Spinal cord (tissue), 10 donors: ENCODE data around the gene EFCC1. TPM values are rescaled to one million over a fixed set of nuclear protein-coding genes. Genes with fewer than 3 reads are reported as not detected.
A peak's percentile ranks its signal among the peaks of the same experiment; 100 is the strongest.

ENCODE experiments used
- DNase-seq, 6 donors: peaks; one replicate each; pipeline versions ENCODE4 v3.0.0 to v3.0.0-alpha.2; 2013 to 2015; ENCODE audit warnings: low spot score in 6 of 6, low read depth in 4 of 6
- H3K27ac ChIP-seq: one replicate; pipeline ENCODE4 v1.5.1; 2013; ENCODE audit warnings: low read depth, low read length, control low read depth
- H3K27me3 ChIP-seq: one replicate; pipeline ENCODE4 v1.6.1; 2013; ENCODE audit warnings: low read length; ENCODE audit not compliant: control insufficient read depth, insufficient read depth
- H3K36me3 ChIP-seq: one replicate; pipeline ENCODE4 v1.6.1; 2013; ENCODE audit warnings: low read length; ENCODE audit not compliant: control insufficient read depth, insufficient read depth
- H3K4me1 ChIP-seq: one replicate; pipeline ENCODE4 v1.6.1; 2013; ENCODE audit warnings: low read length; ENCODE audit not compliant: control insufficient read depth, insufficient read depth
- H3K4me3 ChIP-seq: one replicate; pipeline ENCODE4 v1.5.1; 2013; ENCODE audit warnings: low read depth, low read length, control low read depth
- H3K9me3 ChIP-seq: one replicate; pipeline ENCODE4 v1.6.1; 2013; ENCODE audit warnings: low read length; ENCODE audit not compliant: control insufficient read depth, insufficient read depth
- WGBS: methylation state at CpG from one replicate; pipeline ENCODE4 v1.1.5; 2013; ENCODE audit warnings: missing lambda C conversion rate; ENCODE audit not compliant: insufficient coverage; 5-methylcytosine and 5-hydroxymethylcytosine counted together
- polyA plus RNA-seq, 2 donors: library from polyadenylated mRNA; unstranded; fragments of 120-200 nt; gene quantifications; one replicate each; pipeline ENCODE4 v1.2.1, GENCODE V29; 2013; ENCODE audit not compliant: insufficient read length in 2 of 2
- total RNA-seq, 2 donors: library from RNA; depleted of rRNA in 1 of 2; stranded (reverse); fragments of 120-200 nt in 1 of 2; fragments of >200 nt in 1 of 2; gene quantifications; one replicate each; pipeline versions ENCODE4 v1.2.3 to v1.2.4, GENCODE V29; 2013 to 2014
- donor health status: healthy.

The EFCC1 gene
- total and polyA plus RNA-seq, 4 donors = 0.89 to 5.2 (median 3.0) TPM

DNA sequence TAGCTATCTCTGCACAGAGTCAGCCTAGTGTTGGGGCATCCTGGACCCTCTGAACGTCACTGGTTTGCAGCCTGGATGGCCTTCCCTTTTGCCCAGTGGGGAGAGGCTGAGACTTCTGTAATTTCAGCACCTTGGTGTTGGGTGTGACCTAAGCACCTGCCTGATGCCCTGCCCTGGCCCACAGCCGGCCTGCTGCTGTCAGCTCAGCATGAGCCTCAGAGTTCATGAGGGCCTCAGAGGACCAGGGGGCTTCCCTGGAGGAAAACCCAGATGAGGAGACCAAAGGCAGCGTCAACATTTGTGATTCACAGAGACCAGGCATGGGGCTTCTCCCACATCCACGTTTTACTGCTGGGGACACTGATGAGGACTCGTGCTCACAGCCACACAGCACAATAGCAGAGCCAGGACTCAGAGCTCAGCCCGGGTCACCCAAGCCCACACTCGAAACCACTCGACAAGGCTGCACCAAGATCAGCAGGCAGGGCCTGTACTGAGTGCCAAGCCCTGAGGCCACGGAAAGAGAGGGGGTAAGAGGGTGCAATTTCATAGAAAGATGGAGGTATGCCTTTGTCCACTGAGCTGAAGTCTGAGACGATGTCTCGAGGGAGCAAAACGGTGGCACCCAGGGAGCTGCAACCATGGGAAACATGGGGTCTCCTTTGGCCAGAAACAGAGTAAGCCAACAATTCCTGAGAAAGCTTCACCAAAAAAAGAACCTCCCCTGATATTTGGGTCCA lies 49.6 kb downstream of the EFCC1 start:
- Histone ChIP-seq H3K4me1 (peaks cover 22% of the 10 kb centered on the region), H3K36me3 (no peaks in the 10 kb centered on the region), H3K4me3 (no peak overlapping the region), H3K27ac (no peak overlapping the region), H3K27me3 (peaks cover 14% of the 10 kb centered on the region), H3K9me3 (no peaks in the 10 kb centered on the region)
- DNase-seq = no peak
- WGBS = 91% methylated on average over 12 of the region's 12 CpGs

DNA sequence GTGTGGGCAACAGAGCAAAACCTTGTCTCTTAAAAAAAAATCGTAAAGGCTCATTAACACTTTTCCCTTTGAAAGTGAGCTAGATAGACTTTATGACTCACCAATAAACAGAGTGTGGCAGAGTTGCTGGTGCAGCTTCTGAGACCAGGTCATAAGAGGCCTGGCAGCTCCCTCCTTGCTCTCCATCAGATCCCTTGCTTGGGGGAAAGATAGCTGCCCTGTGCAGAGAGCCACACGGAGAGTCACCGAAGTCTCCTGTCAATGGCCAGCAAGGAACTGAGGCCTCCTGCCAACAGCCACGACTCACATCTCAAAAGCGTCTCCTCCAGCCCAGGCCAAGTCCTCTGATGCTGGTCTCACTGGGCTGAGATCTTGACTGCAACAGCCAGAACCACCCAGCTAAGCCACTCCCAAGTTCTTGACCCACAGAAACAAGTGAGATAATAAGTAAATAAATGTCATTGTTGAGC lies 50.8 kb downstream of the EFCC1 start:
- DNase-seq = no peak
- Histone ChIP-seq H3K4me3 (no peak overlapping the region), H3K9me3 (no peaks in the 10 kb centered on the region), H3K27me3 (peaks cover 2% of the 10 kb centered on the region), H3K36me3 (no peaks in the 10 kb centered on the region), H3K4me1 (peaks cover 20% of the 10 kb centered on the region), H3K27ac (no peak overlapping the region)
- 48% methylated on average over 5 of the region's 5 CpGs for WGBS

DNA sequence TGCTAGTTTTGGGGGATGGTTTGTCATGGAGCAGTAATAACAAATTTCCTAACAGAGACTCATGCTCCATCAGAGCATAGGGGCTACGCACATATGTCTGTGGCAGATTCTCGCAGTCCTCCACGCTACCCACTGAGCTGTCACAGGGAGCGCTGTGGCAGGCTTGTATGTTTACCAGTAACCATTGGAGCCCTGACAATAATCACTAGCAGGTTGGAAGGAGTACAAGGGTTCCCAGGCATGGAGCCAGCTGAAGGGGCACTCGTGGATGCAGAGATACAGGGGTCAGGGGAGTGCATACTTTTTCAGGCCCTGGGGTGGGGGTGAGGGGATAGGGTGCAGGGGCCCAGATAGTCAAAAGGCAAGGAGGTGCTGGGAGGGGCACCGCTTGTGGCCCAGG lies 51.6 kb downstream of the EFCC1 start:
- Histone ChIP-seq H3K4me3 (no peak overlapping the region), H3K27me3 (no peaks in the 10 kb centered on the region), H3K27ac (peak overlapping the region; percentile 57), H3K9me3 (no peaks in the 10 kb centered on the region), H3K4me1 (peaks cover 21% of the 10 kb centered on the region), H3K36me3 (no peaks in the 10 kb centered on the region)
- DNase-seq = peak in 3 of 6 donors; percentile 36 to 66 (median 66)
- 78% methylated on average over 4 of the region's 6 CpGs for WGBS

DNA sequence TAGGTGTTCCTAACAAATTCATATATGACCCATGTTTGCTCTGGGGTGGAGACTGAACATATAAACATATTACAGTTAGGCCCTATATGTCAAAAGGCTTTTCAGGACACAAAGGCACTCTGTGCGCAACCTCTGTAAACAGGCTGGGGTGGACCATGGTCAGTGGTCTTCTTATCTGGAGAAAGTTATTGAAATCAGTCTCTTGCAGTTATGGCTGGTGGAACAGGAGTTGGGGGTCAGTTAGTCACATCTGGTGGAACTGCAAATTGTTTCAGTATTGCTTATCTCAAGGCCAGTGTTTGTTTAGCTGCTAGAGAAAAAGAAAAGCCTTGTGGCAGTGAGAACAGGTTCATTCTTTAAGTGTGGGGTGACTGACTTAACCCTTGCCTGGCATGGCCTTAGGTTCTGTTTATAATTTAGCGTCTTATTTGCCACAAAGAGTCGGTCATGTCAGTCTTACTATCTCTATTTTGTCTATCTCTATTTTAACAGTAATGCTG lies 53.6 kb downstream of the EFCC1 start:
- Histone ChIP-seq H3K4me1 (peaks cover 41% of the 10 kb centered on the region), H3K36me3 (no peaks in the 10 kb centered on the region), H3K4me3 (no peak overlapping the region), H3K9me3 (no peaks in the 10 kb centered on the region), H3K27ac (no peak overlapping the region), H3K27me3 (no peaks in the 10 kb centered on the region)
- WGBS = 100% methylated on average over 1 of the region's 3 CpGs
- no peak for DNase-seq

DNA sequence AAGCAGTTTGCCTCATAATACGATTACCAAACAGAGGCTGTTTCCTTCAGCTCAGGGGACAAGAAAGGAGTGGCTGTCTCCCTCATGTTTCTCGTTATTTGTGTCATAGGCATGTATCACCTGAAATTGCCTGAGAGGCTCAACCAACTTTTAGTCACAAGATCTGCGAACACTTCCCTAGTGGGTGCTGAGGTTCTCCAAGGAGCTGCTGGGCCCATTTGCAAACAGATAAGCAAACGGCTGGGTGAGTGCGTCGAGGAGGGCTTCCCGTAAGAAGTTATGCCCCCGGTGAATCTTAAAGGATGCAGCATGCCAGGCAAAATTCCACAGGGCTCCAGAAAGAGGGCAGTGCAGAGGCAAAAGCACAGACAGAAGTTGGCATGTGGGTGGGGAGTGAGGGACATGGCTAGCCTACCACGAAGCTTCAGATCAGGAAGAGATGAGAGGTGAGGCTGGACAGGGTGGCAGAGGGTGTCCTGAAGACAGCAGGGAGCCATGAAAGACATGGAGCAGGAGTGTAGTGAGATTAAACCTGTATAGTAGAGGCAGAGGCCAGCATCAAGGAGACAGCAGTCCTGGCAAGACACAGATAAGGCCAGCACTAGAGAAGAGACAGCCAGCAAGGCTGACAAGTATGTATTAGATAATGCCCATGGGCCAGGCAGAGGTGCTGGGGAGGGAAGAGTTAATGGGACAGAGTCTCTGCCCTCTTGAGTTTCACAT lies 55.5 kb downstream of the EFCC1 start:
- H3K36me3 ChIP-seq = no peaks in the 10 kb centered on the region
- WGBS = 69% methylated on average over 9 of the region's 9 CpGs
- DNase-seq = no peak
- peaks cover 54% of the 10 kb centered on the region for H3K4me1 ChIP-seq
- H3K27me3 ChIP-seq = no peaks in the 10 kb centered on the region
- H3K27ac ChIP-seq = no peak overlapping the region
- no peaks in the 10 kb centered on the region for H3K9me3 ChIP-seq
- H3K4me3 ChIP-seq = no peak overlapping the region

DNA sequence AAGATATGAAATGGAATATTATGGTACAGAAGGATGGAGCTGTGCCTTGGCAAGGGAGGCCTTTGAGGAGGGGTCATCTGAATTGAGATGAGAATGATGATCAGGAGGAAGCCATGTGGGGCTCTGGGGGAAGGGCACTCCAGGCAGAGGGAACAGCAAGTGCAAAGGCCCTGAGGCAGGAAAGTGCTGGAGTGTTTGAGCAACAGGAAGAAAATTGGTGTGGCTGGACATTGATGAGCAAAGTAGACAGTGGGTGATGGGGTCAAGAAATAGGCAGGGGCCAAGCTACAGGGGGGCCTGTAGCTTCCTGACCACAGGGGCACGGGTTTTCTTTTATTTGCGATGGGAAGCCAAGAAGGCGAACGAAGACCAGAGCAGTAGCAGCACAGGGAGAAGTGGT lies 56.1 kb downstream of the EFCC1 start:
- no peaks in the 10 kb centered on the region for H3K27me3 ChIP-seq
- H3K27ac ChIP-seq = no peak overlapping the region
- no peak overlapping the region for H3K4me3 ChIP-seq
- no peaks in the 10 kb centered on the region for H3K36me3 ChIP-seq
- peaks cover 49% of the 10 kb centered on the region for H3K4me1 ChIP-seq
- 95% methylated on average over 4 of the region's 4 CpGs for WGBS
- no peak for DNase-seq
- H3K9me3 ChIP-seq = no peaks in the 10 kb centered on the region

DNA sequence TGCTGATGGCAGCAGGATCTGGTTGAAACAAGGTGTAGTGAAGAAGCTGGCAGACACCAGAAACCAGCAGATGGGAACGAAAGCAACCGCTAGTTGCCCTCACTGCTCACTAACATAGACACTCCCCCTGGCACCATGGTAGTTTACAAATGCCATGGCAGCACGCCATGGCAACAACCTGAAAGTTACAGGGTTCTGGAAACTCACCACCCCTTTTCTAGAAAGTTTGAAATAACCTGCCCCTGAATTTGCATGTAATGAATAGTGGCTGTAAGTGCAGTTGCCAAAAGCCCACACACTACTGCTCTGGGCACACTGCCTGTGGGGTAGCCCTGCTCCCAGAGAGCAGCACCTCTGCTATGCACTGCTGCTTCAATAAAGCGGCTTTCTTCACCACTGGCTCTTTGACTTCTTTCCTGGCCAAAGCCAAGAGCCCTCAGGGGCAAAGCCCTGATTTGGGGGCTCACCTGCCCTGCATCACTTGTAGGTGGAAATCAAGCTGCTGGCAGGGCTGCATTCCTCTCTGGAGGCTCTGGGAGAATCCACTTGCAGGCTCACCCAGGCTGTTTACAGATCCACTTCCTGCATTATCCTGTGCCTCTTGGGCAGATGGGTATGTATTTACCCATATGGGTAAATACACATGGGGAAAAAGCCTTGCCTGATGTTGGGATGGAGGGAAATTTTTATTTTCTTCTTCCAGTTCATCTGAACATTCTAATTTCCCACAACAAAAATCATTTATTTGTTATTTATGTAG lies 57.5 kb downstream of the EFCC1 start:
- no peaks in the 10 kb centered on the region for H3K36me3 ChIP-seq
- no peaks in the 10 kb centered on the region for H3K9me3 ChIP-seq
- H3K4me3 ChIP-seq = no peak overlapping the region
- peaks cover 38% of the 10 kb centered on the region for H3K4me1 ChIP-seq
- peak; percentile 35 to 87 (median 62) for DNase-seq
- H3K27me3 ChIP-seq = no peaks in the 10 kb centered on the region
- peak overlapping the region; percentile 80 for H3K27ac ChIP-seq
- 55% methylated on average over 3 of the region's 4 CpGs for WGBS

DNA sequence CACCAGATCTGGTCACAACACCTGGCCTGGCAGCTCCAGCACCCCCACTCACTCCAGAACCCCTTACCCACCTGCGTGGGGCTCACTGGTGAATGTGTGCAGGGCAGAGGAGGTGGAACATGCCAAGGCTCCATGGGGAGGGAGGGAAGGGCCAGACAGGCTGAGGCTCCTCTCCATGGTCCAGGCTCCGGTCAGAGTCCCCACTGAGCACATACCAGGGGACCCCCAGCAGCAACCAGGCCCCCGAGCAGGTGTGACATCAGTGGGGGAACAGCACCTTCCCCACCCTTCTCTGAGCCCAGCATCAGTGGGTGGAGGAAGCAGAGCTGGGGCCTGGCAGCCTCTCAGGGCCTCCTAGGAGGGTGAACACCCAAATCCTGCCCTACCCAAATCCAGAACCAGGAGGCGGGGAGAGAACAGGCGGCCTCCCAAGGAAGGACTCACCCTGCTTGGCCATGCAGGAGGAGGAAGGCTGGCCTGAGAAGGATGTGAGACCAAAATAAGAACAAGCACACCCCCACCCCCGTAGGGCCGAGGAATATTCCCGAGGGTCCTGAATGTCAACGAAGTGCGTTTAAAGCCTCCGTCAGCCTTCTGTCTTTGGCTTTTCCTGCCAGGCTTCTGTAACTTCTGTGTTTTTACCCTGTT lies 58.3 kb downstream of the EFCC1 start:
- no peak for DNase-seq
- Histone ChIP-seq H3K9me3 (no peaks in the 10 kb centered on the region), H3K27ac (no peak overlapping the region), H3K27me3 (no peaks in the 10 kb centered on the region), H3K4me3 (no peak overlapping the region), H3K4me1 (peaks cover 35% of the 10 kb centered on the region), H3K36me3 (no peaks in the 10 kb centered on the region)
- WGBS = 50% methylated on average over 1 of the region's 11 CpGs
